ENCODE data around the gene UBE3B.

The UBE3B gene

GRCh38 chr12:109578330-109578927 is 101.0 kb downstream of the UBE3B start:
- DNase-seq, result no peak

GRCh38 chr12:109579639-109580038 is 102.2 kb downstream of the UBE3B start:
- no peak for DNase-seq

GRCh38 chr12:109580272-109580671 is 102.8 kb downstream of the UBE3B start:
- no peak for DNase-seq

- DNase-seq, result no peak
These were observed 103.4 kb downstream of the UBE3B start for GRCh38 chr12:109580684-109581333.

- no peak for DNase-seq
These were observed 103.9 kb downstream of the UBE3B start for GRCh38 chr12:109581334-109581691.

GRCh38 chr12:109581856-109582255 is 104.4 kb downstream of the UBE3B start:
- DNase-seq, result no peak

GRCh38 chr12:109582636-109583035 is 105.2 kb downstream of the UBE3B start:
- DNase-seq, result no peak

GRCh38 chr12:109583733-109584132 is 106.3 kb downstream of the UBE3B start:
- DNase-seq, result no peak

All from CD4-positive, alpha-beta T cell treated with Interleukin-17A for 1 hour (primary cell).